Immature natural killer cell (primary cell): ENCODE results near the gene AHCYL1. TPM values are rescaled to one million over a fixed set of nuclear protein-coding genes. Genes with fewer than 3 reads are reported as not detected.
"Not testable (repeated sequence)": the region's sequence is repeated elsewhere in the genome, so short reads cannot be mapped to it uniquely, and the experiment has no call there.

Experiments used
- DNase-seq, 3 donors: peaks; one replicate each; pipeline ENCODE4 v3.0.0; 2022; ENCODE audit warnings: mixed read lengths in 1 of 3
- H3K27ac Mint-ChIP-seq, 6 donors: one replicate each; pipeline ENCODE4 v1.8.0; 2020; ENCODE audit warnings: mixed read lengths in 6 of 6, mild to moderate bottlenecking in 5 of 6, inconsistent platforms in 4 of 6, moderate library complexity in 3 of 6
- H3K27me3 Mint-ChIP-seq, 3 donors: one replicate each; pipeline ENCODE4 v1.8.0; 2020 to 2021; ENCODE audit warnings: low read depth in 3 of 3, mild to moderate bottlenecking in 3 of 3, mixed read lengths in 3 of 3, moderate library complexity in 3 of 3, inconsistent platforms in 1 of 3
- H3K36me3 Mint-ChIP-seq, 3 donors: one replicate each; pipeline ENCODE4 v1.8.0; 2020; ENCODE audit warnings: mixed read lengths in 3 of 3, inconsistent platforms in 2 of 3, mild to moderate bottlenecking in 2 of 3
- H3K4me1 Mint-ChIP-seq, 2 donors: one replicate each; pipeline ENCODE4 v1.8.0; 2020; ENCODE audit warnings: inconsistent platforms in 2 of 2, mild to moderate bottlenecking in 2 of 2, mixed read lengths in 2 of 2, moderate library complexity in 1 of 2
- H3K4me3 Mint-ChIP-seq, 5 donors: one replicate each; pipeline ENCODE4 v1.8.0; 2020; ENCODE audit warnings: mild to moderate bottlenecking in 5 of 5, mixed read lengths in 5 of 5, inconsistent platforms in 3 of 5, moderate library complexity in 3 of 5
- H3K9me3 Mint-ChIP-seq, 6 donors: one replicate each; pipeline ENCODE4 v1.8.0; 2020; ENCODE audit warnings: mild to moderate bottlenecking in 6 of 6, mixed read lengths in 6 of 6, inconsistent platforms in 4 of 6, moderate library complexity in 3 of 6
- polyA plus RNA-seq, 3 donors: library from polyadenylated mRNA; unstranded; fragments of 300-500 nt; fragmentation: Illumina TruSeq; gene quantifications; one replicate each; pipeline ENCODE4 v1.2.3, GENCODE V29; 2021

The AHCYL1 gene
- 10 to 100 TPM; 30.2 to 75.4 (median 46.4) TPM for polyA plus RNA-seq

DNA sequence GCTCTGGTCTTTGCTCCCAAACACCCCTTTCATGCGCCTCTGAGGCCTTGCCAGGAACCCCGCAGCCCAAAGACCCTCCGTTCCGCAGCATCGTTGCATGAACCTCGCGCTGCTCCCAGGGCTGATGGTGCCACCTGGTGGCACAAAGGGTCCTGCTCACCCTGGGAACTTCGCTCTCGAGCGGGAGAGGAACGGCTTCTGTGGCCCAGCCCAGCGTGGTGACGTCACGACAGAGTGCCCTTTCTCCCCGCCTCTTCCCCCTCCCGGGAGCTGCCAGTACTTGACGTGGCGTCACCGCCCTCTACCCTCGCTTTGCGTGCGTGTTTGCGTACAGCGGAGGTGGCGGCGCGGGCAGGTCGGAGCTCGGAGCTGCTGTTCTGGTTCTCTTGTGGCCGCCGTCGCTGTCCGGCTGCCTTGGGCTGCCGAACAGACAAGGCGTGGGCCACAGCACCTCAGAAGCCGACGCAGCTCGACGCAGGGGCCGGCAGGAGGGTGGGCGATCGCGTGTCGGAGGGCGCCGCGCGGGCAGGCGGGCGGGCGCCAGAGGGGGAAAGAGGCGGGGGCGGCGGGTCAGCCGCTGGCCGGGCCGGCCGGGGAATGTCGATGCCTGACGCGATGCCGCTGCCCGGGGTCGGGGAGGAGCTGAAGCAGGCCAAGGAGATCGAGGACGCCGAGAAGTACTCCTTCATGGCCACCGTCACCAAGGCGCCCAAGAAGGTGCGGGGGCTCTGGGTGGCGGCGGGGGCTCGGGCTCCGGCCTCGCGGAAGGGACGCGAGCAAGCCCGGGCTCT lies at the start of gene AHCYL1:
Gene AHCYL1, plus strand, starts transcription at position 310 of the 791 bp plus-strand sequence. Its CDS starts 288 bp downstream, at position 598.
- Mint-ChIP-seq H3K27ac (peak within 1 kb of the TSS; percentile 95 to 99 (median 97)), H3K4me1 (peaks cover 30 to 31% of the 10 kb centered on the region in 2 donors), H3K27me3 (peaks cover 3 to 12% (median 6%) of the 10 kb centered on the region in 3 donors), H3K4me3 (peak within 1 kb of the TSS; percentile 91 to 98 (median 97)), H3K9me3 (no peaks in the 10 kb centered on the region), H3K36me3 (no peaks in the 10 kb centered on the region)
- peak; percentile 98 to 99 (median 99) for DNase-seq

DNA sequence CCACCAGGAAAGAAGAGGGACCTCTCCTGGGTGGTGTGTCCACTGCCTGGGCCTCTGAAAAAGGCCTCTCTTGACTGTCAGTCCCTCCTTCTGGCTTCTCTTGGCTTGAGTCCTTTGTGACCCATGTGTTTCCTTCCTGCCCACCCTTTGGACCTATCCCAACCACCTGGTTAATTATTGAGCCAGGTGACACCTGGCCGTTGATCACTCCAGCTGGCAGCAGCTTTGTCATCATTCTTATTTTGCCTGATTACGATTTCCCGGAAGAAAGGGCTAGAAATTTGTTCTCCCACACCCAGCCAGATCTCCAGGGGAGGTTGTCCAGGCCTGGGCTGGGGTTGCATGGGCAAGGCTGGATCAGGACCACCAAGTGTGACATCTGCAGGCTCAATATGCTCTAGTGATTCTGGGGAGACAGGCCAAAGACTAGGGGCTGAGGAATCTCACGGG lies 49.1 kb upstream of the AHCYL1 start:
- peaks cover 2 to 6% (median 3%) of the 10 kb centered on the region in 3 donors for H3K27me3 Mint-ChIP-seq
- H3K36me3 Mint-ChIP-seq: peaks cover 3 to 10% (median 4%) of the 10 kb centered on the region in 3 donors
- no peak overlapping the region for H3K27ac Mint-ChIP-seq
- H3K4me1 Mint-ChIP-seq: peaks cover 6 to 14% of the 10 kb centered on the region in 2 donors
- DNase-seq: no peak
- H3K4me3 Mint-ChIP-seq: no peak overlapping the region
- peaks cover 6 to 33% (median 20%) of the 10 kb centered on the region in 6 donors for H3K9me3 Mint-ChIP-seq

DNA sequence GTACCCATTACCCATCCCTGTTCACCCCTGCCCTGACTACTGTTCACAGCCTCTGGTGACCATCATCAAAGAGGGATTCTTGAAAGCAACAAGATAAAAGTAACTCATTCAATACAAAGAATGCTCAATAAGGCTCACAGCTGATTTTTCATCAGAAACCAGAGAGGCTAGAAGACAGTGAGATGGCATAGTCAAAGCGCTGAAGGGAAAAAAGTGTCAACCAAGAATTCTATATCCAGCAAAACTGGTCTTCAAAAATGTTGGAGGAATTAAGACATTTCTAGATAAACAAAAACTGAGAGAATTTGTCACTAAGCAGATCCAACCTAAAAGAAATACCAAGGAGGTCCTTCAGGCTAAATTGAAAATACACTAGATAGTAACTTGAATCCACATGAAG lies 46.8 kb upstream of the AHCYL1 start:
- peaks cover 6 to 14% of the 10 kb centered on the region in 2 donors for H3K4me1 Mint-ChIP-seq
- no peak for DNase-seq
- no peak overlapping the region for H3K4me3 Mint-ChIP-seq
- H3K9me3 Mint-ChIP-seq: peaks cover 6 to 33% (median 20%) of the 10 kb centered on the region in 6 donors
- peaks cover 3 to 10% (median 4%) of the 10 kb centered on the region in 3 donors for H3K36me3 Mint-ChIP-seq
- peaks cover 2 to 6% (median 3%) of the 10 kb centered on the region in 3 donors for H3K27me3 Mint-ChIP-seq
- no peak overlapping the region for H3K27ac Mint-ChIP-seq

DNA sequence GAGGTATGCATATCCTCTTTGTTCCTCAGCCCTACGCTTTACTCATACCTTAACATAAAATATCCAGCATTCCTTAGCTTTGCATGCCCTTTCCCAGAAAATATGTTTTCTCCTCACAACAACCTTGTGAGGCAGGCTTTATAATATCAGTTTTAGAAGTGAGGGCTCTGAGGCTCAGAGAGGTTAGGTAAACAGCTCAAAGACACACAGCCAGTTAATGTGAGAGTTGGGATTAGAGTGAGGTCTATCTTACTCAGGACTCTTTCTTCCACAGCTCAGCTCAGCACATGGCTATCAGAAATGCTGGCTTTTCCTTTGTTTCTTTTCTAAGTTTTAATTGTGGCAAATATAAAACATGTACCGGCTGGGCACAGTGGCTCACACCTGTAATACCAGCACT lies 46.0 kb upstream of the AHCYL1 start:
- no peak for DNase-seq
- Mint-ChIP-seq H3K36me3 (peaks cover 3 to 10% (median 4%) of the 10 kb centered on the region in 3 donors), H3K4me1 (peaks cover 6 to 13% of the 10 kb centered on the region in 2 donors), H3K4me3 (no peak overlapping the region), H3K27ac (no peak overlapping the region), H3K27me3 (peaks cover 2 to 6% (median 5%) of the 10 kb centered on the region in 3 donors), H3K9me3 (peaks cover 6 to 33% (median 20%) of the 10 kb centered on the region in 6 donors)

DNA sequence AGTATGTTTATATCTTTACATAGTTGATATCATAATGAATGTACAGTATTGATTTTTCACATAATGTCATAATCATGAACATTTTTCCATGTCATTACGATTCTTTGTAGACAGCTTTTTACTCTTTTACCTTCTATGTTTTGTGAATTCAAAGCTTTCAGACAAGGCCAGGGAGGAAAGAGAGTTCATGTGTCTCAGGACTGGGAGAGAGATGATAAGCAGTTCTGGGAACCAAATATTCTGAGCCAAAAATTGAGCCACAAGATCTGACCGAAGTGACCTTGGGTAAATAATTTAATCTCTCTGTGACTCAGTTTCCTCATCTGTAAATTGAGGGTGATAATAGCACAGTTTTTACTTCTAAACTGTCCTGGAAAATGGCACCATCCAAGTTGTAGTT lies 42.1 kb upstream of the AHCYL1 start:
- H3K4me1 Mint-ChIP-seq: peaks cover 7 to 12% of the 10 kb centered on the region in 2 donors
- peaks cover 4 to 5% (median 4%) of the 10 kb centered on the region in 3 donors for H3K27me3 Mint-ChIP-seq
- H3K4me3 Mint-ChIP-seq: no peak overlapping the region
- DNase-seq: no peak
- H3K9me3 Mint-ChIP-seq: peaks cover 4 to 22% (median 12%) of the 10 kb centered on the region in 6 donors
- H3K36me3 Mint-ChIP-seq: peaks cover 0 to 5% (median 4%) of the 10 kb centered on the region in 3 donors
- H3K27ac Mint-ChIP-seq: no peak overlapping the region

DNA sequence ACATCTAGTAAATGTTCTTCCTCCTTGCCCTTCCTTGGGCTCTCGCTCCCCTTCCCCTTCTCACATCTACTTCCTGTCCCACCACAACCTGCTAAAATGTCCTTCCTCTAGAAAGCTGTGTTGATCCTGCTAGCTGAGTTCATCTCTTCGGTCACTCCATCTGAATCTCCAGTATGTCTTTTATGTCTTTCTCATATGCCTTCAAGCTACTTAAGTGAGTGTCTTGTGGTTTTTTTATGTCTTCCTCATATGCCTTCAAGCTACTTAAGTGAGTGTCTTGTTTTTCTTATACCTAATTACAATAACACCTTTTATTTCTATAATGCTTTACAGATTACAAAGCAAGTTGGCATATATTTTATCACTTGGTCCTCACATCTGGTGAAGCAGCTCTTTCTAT lies 40.0 kb upstream of the AHCYL1 start:
- DNase-seq: no peak
- no peaks in the 10 kb centered on the region for H3K36me3 Mint-ChIP-seq
- H3K4me1 Mint-ChIP-seq: peaks cover 7 to 12% of the 10 kb centered on the region in 2 donors
- H3K4me3 Mint-ChIP-seq: no peak overlapping the region
- peaks cover 2 to 7% (median 3%) of the 10 kb centered on the region in 3 donors for H3K27me3 Mint-ChIP-seq
- H3K27ac Mint-ChIP-seq: no peak overlapping the region
- peaks cover 0 to 2% (median under 1%) of the 10 kb centered on the region in 6 donors for H3K9me3 Mint-ChIP-seq

DNA sequence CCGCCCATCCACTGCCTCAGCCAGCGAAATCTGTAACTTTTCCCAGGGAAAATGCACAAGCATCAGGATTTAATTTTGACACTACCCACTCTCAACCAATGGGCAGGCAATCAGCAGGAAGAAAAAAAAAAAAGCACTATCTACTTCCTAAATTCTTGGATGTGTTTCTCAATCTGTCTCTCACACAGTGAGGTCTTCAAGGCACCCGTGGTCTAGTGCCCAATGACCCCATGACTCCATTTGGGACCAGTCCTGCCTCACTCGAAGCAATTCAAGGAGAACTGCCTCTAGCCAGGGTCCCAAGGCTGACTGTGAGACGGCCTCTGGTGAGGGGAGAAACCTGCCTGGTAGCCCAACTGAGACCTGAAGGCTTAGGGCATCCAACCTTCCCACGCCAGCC lies 38.1 kb upstream of the AHCYL1 start:
- Mint-ChIP-seq H3K4me3 (no peak overlapping the region), H3K27me3 (peaks cover 2 to 7% (median 3%) of the 10 kb centered on the region in 3 donors)

DNA sequence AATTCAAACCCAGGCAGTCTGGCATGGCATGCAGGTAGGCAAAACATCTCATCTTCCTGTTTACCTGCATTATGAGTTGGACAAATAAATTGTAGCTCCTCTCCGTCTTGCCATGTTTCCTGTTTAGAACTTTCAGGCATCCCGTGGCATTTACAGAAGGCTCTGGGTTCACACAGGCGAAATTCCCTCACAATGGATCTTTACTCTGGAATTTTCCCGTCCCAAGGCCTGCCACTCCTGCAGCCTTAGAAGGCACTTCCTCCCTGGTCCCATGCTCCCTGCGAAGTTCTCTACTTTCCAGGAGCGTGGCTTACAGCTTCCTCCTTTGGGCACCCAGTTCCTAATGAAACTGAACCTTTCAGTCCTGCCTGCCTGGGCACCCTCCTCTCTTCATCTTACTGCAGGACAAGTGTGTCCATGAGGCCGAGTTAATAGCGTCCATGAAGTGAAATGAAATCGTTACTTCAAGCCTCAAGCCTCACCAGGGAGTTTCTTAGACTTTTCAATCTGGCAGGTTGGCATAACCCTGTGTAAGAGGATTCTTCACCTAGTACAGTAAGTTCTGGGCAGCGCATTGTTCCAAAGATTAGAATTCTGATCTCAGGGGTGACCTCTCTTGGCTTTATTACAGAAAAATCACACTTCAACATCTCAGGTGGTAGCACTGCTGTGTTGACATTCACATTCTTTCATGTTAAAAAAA lies 36.8 kb upstream of the AHCYL1 start:
- Mint-ChIP-seq H3K9me3 (peaks cover 0 to 2% (median 0%) of the 10 kb centered on the region in 6 donors), H3K27ac (no peak overlapping the region)

More for the DNA sequence above, 38.1 kb upstream of the AHCYL1 start:
- peaks cover 7 to 12% of the 10 kb centered on the region in 2 donors for H3K4me1 Mint-ChIP-seq
- peaks cover 0 to 2% (median 0%) of the 10 kb centered on the region in 6 donors for H3K9me3 Mint-ChIP-seq
- H3K36me3 Mint-ChIP-seq: no peaks in the 10 kb centered on the region
- H3K27ac Mint-ChIP-seq: no peak overlapping the region
- DNase-seq: no peak

DNA sequence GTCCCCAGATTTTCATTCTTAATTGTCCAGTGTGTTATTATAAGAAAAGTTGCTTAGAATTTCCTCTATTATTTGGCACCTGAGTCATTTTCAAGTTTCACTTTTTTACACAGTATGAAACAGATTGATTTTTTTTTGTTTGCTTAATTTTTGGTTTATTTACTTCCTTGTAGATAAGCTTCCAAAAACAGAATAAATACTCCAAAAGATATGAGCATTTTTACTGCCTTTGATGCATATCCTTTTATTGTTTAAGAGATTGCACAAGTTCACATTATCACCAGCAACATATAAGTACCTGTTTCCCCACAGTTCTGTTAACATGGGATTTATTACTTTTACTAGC lies 36.3 kb upstream of the AHCYL1 start:
- peaks cover 7 to 12% of the 10 kb centered on the region in 2 donors for H3K4me1 Mint-ChIP-seq
- no peak overlapping the region for H3K4me3 Mint-ChIP-seq
- no peak for DNase-seq
- peaks cover 2 to 5% (median 3%) of the 10 kb centered on the region in 3 donors for H3K27me3 Mint-ChIP-seq
- peaks cover 0 to 2% (median 0%) of the 10 kb centered on the region in 6 donors for H3K9me3 Mint-ChIP-seq
- H3K27ac Mint-ChIP-seq: no peak overlapping the region
- H3K36me3 Mint-ChIP-seq: no peaks in the 10 kb centered on the region

More for the DNA sequence above, 36.8 kb upstream of the AHCYL1 start:
- no peak for DNase-seq
- peaks cover 2 to 7% (median 3%) of the 10 kb centered on the region in 3 donors for H3K27me3 Mint-ChIP-seq
- peaks cover 7 to 12% of the 10 kb centered on the region in 2 donors for H3K4me1 Mint-ChIP-seq
- no peak overlapping the region for H3K4me3 Mint-ChIP-seq
- H3K36me3 Mint-ChIP-seq: no peaks in the 10 kb centered on the region

DNA sequence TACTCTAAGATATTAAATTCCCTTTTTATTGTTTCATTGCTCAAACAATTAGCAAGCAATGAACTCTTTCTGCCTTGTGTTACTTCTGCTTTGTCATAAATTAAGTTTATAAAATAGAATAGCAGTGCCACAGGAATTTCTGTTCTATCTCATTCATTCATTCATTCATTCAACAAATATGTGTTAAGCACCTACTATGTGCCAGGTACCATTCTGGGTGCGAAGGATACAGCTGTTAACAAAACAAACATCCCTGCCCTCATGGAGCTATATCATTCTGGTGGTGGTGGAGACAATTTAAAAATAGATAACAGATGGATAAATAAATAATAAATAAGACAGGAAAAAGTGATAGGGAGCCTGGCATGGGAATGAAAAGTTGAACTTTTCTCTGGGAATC lies 34.5 kb upstream of the AHCYL1 start:
- Mint-ChIP-seq H3K9me3 (no peaks in the 10 kb centered on the region), H3K4me3 (no peak overlapping the region), H3K36me3 (no peaks in the 10 kb centered on the region), H3K27me3 (peaks cover 0 to 4% (median 3%) of the 10 kb centered on the region in 3 donors), H3K27ac (no peak overlapping the region), H3K4me1 (peaks cover under 1 to 2% of the 10 kb centered on the region in 2 donors)
- DNase-seq: no peak

DNA sequence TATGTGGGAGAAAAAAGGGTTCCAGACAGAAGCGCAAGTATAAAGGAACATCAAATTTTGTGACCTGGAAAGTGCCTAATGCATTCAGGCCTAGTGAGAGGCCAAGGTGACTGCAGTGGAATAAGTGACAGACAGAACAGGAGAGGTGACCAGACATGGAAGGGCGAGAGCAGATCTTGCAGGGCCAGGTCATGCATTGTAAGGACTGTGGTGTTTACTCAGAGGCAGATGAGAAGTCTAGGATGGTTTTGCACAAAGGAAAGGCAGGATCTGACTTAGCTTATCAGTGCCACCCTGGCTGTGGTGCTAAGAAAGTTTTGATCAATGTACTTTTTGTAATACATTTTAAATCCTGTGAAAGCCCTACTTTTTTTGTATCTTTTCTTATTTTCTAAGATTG lies 34.1 kb upstream of the AHCYL1 start:
- H3K27ac Mint-ChIP-seq: no peak overlapping the region
- H3K4me3 Mint-ChIP-seq: no peak overlapping the region
- H3K36me3 Mint-ChIP-seq: no peaks in the 10 kb centered on the region
- no peaks in the 10 kb centered on the region for H3K4me1 Mint-ChIP-seq
- no peaks in the 10 kb centered on the region for H3K9me3 Mint-ChIP-seq
- peaks cover 2 to 5% (median 3%) of the 10 kb centered on the region in 3 donors for H3K27me3 Mint-ChIP-seq
- no peak for DNase-seq

DNA sequence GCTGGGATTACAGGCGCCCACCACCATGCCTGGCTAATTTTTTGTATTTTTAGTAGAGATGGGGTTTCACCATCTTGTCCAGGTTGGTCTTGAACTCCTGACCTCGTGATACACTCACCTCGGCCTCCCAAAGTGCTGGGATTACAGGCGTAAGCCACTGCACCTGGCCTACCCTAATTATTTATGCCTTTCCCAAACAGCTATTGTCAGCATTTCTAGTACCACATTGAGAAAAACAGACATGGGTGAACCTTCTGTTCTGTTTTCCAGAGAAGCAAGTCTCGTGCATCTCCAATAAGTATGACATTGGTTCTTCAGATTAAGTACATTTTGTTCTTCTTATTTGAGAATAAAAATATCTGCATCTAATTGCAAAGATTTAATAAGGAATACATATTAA lies 33.1 kb upstream of the AHCYL1 start:
- not testable (repeated sequence) for H3K4me1 Mint-ChIP-seq, H3K27me3 Mint-ChIP-seq, H3K4me3 Mint-ChIP-seq, DNase-seq, H3K9me3 Mint-ChIP-seq, H3K36me3 Mint-ChIP-seq, H3K27ac Mint-ChIP-seq

DNA sequence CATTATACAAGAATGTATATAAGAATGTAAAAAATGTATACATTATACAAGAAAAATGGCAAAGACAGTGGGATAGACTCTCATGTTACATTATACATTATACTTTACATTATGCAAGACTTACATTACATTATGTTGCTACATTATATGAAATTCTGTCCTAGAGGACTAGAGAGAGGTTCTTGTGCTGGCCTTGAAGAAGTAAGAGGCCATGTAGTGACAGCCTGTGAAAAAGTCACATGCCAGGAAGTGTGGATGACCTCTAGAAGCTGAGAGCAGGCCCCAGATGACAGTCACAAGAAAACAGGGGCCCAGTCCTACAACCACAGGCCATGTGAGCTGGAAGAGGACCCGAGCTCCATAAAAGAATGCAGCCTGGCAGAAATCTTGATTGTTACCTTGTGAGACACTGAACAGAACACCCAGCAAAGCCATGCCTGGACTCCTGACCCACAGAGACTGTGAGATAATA lies 30.5 kb upstream of the AHCYL1 start:
- Mint-ChIP-seq H3K9me3 (no peaks in the 10 kb centered on the region), H3K4me3 (no peak overlapping the region), H3K4me1 (no peaks in the 10 kb centered on the region), H3K36me3 (no peaks in the 10 kb centered on the region), H3K27ac (no peak overlapping the region), H3K27me3 (peaks cover 0 to 5% (median 5%) of the 10 kb centered on the region in 3 donors)
- DNase-seq: no peak

DNA sequence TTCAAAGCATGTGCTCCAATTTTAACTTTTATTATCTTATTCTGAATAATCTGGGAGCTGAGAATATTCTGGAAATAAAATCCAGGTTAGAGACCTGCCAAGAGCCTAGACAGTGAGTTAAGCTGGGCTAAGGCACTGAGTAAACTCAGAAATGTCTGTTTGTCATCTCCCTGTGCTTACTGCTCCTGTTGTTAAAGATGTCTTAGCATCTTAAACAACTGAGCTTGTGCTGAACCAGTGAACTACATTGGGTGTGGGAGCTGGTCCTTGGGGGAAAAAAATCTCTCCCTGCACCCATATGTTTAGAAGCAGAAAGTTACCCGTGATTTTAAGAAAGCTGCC lies 25.0 kb upstream of the AHCYL1 start:
- no peaks in the 10 kb centered on the region for H3K36me3 Mint-ChIP-seq
- no peak overlapping the region for H3K27ac Mint-ChIP-seq
- H3K9me3 Mint-ChIP-seq: no peaks in the 10 kb centered on the region
- no peak for DNase-seq
- peaks cover 0 to 15% (median 12%) of the 10 kb centered on the region in 3 donors for H3K27me3 Mint-ChIP-seq
- H3K4me1 Mint-ChIP-seq: no peaks in the 10 kb centered on the region
- no peak overlapping the region for H3K4me3 Mint-ChIP-seq
